ENCODE results near the gene AMELX. TPM values are rescaled to one million over a fixed set of nuclear protein-coding genes. Genes with fewer than 3 reads are reported as not detected.

Gene AMELX
- total and polyA plus RNA-seq, 12 donors = not detected

- H3K4me1 ChIP-seq (replicated peaks in 1 of 2) = no peaks in the 10 kb centered on the region
- DNase-seq = no peak
- intact Hi-C loops (cut with DNase I) = no loop called here
- no peak overlapping the region for H3K4me3 ChIP-seq
- TF ChIP-seq CTCF (IDR thresholded peaks at IDR 0.05) (no peak), POLR2A (IDR thresholded peaks at IDR 0.05) (no peak)
- no peaks in the 10 kb centered on the region for H3K9me3 ChIP-seq (replicated peaks in 1 of 3)
- peaks cover 5% of the 10 kb centered on the region for H3K27me3 ChIP-seq
- H3K27ac ChIP-seq = no peak overlapping the region
- no peaks in the 10 kb centered on the region for H3K36me3 ChIP-seq (replicated peaks in 1 of 2)
- 46 to 67% (median 54%) methylated on average over 2 of the region's 2 CpGs for WGBS, 4 donors
These were observed 35.5 kb upstream of the AMELX start for GRCh38 chrX:11257711-11258110.

GRCh38 chrX:11259437-11259836 lies 33.8 kb upstream of the AMELX start:
- Histone ChIP-seq H3K36me3 (replicated peaks in 1 of 2) (no peaks in the 10 kb centered on the region), H3K27ac (no peak overlapping the region), H3K4me1 (replicated peaks in 1 of 2) (no peaks in the 10 kb centered on the region), H3K27me3 (no peaks in the 10 kb centered on the region), H3K4me3 (no peak overlapping the region), H3K9me3 (replicated peaks in 1 of 3) (no peaks in the 10 kb centered on the region)
- WGBS, 4 donors = 35 to 50% (median 38%) methylated on average over 1 of the region's 1 CpG
- intact Hi-C loops (cut with DNase I) = no loop called here
- DNase-seq = no peak
- TF ChIP-seq POLR2A (IDR thresholded peaks at IDR 0.05) (no peak), CTCF (IDR thresholded peaks at IDR 0.05) (no peak)

- WGBS, 4 donors = 73 to 100% (median 88%) methylated on average over 1 of the region's 1 CpG
- Histone ChIP-seq H3K9me3 (replicated peaks in 1 of 3) (no peaks in the 10 kb centered on the region), H3K27me3 (no peaks in the 10 kb centered on the region), H3K36me3 (replicated peaks in 1 of 2) (no peaks in the 10 kb centered on the region), H3K27ac (no peak overlapping the region), H3K4me1 (replicated peaks in 1 of 2) (no peaks in the 10 kb centered on the region), H3K4me3 (no peak overlapping the region)
- no peak for DNase-seq
- no peak for TF ChIP-seq CTCF (IDR thresholded peaks at IDR 0.05)
- TF ChIP-seq POLR2A (IDR thresholded peaks at IDR 0.05) = no peak
- intact Hi-C loops (cut with DNase I) = no loop called here
These were observed 32.0 kb upstream of the AMELX start for GRCh38 chrX:11261260-11261659.

GRCh38 chrX:11264925-11265324 lies 28.3 kb upstream of the AMELX start:
- no peaks in the 10 kb centered on the region for H3K9me3 ChIP-seq (replicated peaks in 1 of 3)
- H3K4me3 ChIP-seq = no peak overlapping the region
- H3K4me1 ChIP-seq (replicated peaks in 1 of 2) = no peaks in the 10 kb centered on the region
- H3K36me3 ChIP-seq (replicated peaks in 1 of 2) = no peaks in the 10 kb centered on the region
- WGBS, 4 donors = 18 to 47% (median 38%) methylated on average over 1 of the region's 1 CpG
- intact Hi-C loops (cut with DNase I) = no loop called here
- no peaks in the 10 kb centered on the region for H3K27me3 ChIP-seq
- TF ChIP-seq POLR2A (IDR thresholded peaks at IDR 0.05) = no peak
- TF ChIP-seq CTCF (IDR thresholded peaks at IDR 0.05) = no peak
- DNase-seq = no peak
- no peak overlapping the region for H3K27ac ChIP-seq
